ENCODE results near the gene SQOR.

GRCh38 chr15:45657254-45657653, 22.4 kb downstream of the SQOR start:
- TF ChIP-seq EZH2 (IDR thresholded peaks at IDR 0.05; ENCODE audit: insufficient read depth, poor library complexity, severe bottlenecking), result no peak
- TF ChIP-seq EZH2phosphoT487 (IDR thresholded peaks at IDR 0.05; ENCODE audit: insufficient read depth, low read depth), result no peak

All from GM23248 (cell line).